ENCODE measurements around the gene CPTP.

CPTP gene

GRCh38 chr1:1342584-1343115 is 18.0 kb downstream of the CPTP start:
- Mint-ChIP-seq H3K4me3 (no peak overlapping the region), H3K27me3 (no peaks in the 10 kb centered on the region), H3K36me3 (no peaks in the 10 kb centered on the region), H3K9me3 (no peaks in the 10 kb centered on the region), H3K4me1 (peaks cover 13% of the 10 kb centered on the region), H3K27ac (no peak overlapping the region)

GRCh38 chr1:1343811-1344421 is 19.3 kb downstream of the CPTP start:
- Mint-ChIP-seq H3K9me3 (no peaks in the 10 kb centered on the region), H3K4me1 (peaks cover 16% of the 10 kb centered on the region), H3K27ac (no peak overlapping the region), H3K27me3 (no peaks in the 10 kb centered on the region), H3K36me3 (no peaks in the 10 kb centered on the region), H3K4me3 (no peak overlapping the region)

GRCh38 chr1:1344655-1345361 is 20.2 kb downstream of the CPTP start:
- Mint-ChIP-seq H3K27me3 (no peaks in the 10 kb centered on the region), H3K27ac (no peak overlapping the region), H3K36me3 (no peaks in the 10 kb centered on the region), H3K4me3 (no peak overlapping the region), H3K9me3 (no peaks in the 10 kb centered on the region), H3K4me1 (peaks cover 16% of the 10 kb centered on the region)

- H3K4me3 Mint-ChIP-seq = no peak overlapping the region
- H3K27ac Mint-ChIP-seq = no peak overlapping the region
- H3K27me3 Mint-ChIP-seq = no peaks in the 10 kb centered on the region
- no peaks in the 10 kb centered on the region for H3K36me3 Mint-ChIP-seq
- peaks cover 16% of the 10 kb centered on the region for H3K4me1 Mint-ChIP-seq
- H3K9me3 Mint-ChIP-seq = no peaks in the 10 kb centered on the region
Measured at GRCh38 chr1:1345384-1345783, 20.8 kb downstream of the CPTP start.

GRCh38 chr1:1345860-1346500 is 21.4 kb downstream of the CPTP start:
- Mint-ChIP-seq H3K27me3 (no peaks in the 10 kb centered on the region), H3K27ac (no peak overlapping the region), H3K9me3 (no peaks in the 10 kb centered on the region), H3K36me3 (no peaks in the 10 kb centered on the region), H3K4me1 (peaks cover 16% of the 10 kb centered on the region), H3K4me3 (no peak overlapping the region)

GRCh38 chr1:1346501-1346890 is 21.9 kb downstream of the CPTP start:
- Mint-ChIP-seq H3K4me3 (peak overlapping the region; percentile 78), H3K36me3 (no peaks in the 10 kb centered on the region), H3K27ac (no peak overlapping the region), H3K4me1 (peaks cover 16% of the 10 kb centered on the region), H3K27me3 (no peaks in the 10 kb centered on the region), H3K9me3 (no peaks in the 10 kb centered on the region)

- Mint-ChIP-seq H3K4me3 (peak overlapping the region; percentile 78), H3K9me3 (no peaks in the 10 kb centered on the region), H3K36me3 (no peaks in the 10 kb centered on the region), H3K27me3 (no peaks in the 10 kb centered on the region), H3K27ac (no peak overlapping the region), H3K4me1 (peaks cover 16% of the 10 kb centered on the region)
Measured at GRCh38 chr1:1347026-1347595, 22.5 kb downstream of the CPTP start.

- Mint-ChIP-seq H3K27ac (no peak overlapping the region), H3K4me1 (peaks cover 23% of the 10 kb centered on the region), H3K27me3 (peaks cover 3% of the 10 kb centered on the region)
Measured at GRCh38 chr1:1347663-1348419, 23.2 kb downstream of the CPTP start.

GRCh38 chr1:1348420-1349255 is 24.0 kb downstream of the CPTP start:
- H3K4me1 Mint-ChIP-seq = peaks cover 26% of the 10 kb centered on the region
- H3K4me3 Mint-ChIP-seq = peak overlapping the region; percentile 78
- peak overlapping the region; percentile 70 for H3K27ac Mint-ChIP-seq
- no peaks in the 10 kb centered on the region for H3K36me3 Mint-ChIP-seq
- no peaks in the 10 kb centered on the region for H3K9me3 Mint-ChIP-seq
- peaks cover 3% of the 10 kb centered on the region for H3K27me3 Mint-ChIP-seq

More at GRCh38 chr1:1347663-1348419, 23.2 kb downstream of the CPTP start:
- H3K36me3 Mint-ChIP-seq = no peaks in the 10 kb centered on the region
- H3K9me3 Mint-ChIP-seq = no peaks in the 10 kb centered on the region
- H3K4me3 Mint-ChIP-seq = peak overlapping the region; percentile 78

- no peaks in the 10 kb centered on the region for H3K36me3 Mint-ChIP-seq
- peak within 1 kb of the TSS; percentile 70 for H3K27ac Mint-ChIP-seq
- H3K27me3 Mint-ChIP-seq = peaks cover 3% of the 10 kb centered on the region
- peaks cover 29% of the 10 kb centered on the region for H3K4me1 Mint-ChIP-seq
- peak within 1 kb of the TSS; percentile 78 for H3K4me3 Mint-ChIP-seq
- no peaks in the 10 kb centered on the region for H3K9me3 Mint-ChIP-seq
Measured at GRCh38 chr1:1349256-1350012, 24.8 kb downstream of the CPTP start, which contains the start of gene DVL1. TSS of gene DVL1 (minus strand) at chr1:1349418. CDS start at chr1:1349065, 353 bp downstream.

GRCh38 chr1:1351511-1352427 is 27.2 kb downstream of the CPTP start:
- Mint-ChIP-seq H3K27me3 (peaks cover 3% of the 10 kb centered on the region), H3K27ac (peak overlapping the region; percentile 52), H3K4me1 (peaks cover 25% of the 10 kb centered on the region), H3K9me3 (no peaks in the 10 kb centered on the region), H3K4me3 (peak overlapping the region; percentile 64), H3K36me3 (no peaks in the 10 kb centered on the region)

- no peaks in the 10 kb centered on the region for H3K9me3 Mint-ChIP-seq
- peak overlapping the region; percentile 52 for H3K27ac Mint-ChIP-seq
- H3K36me3 Mint-ChIP-seq = no peaks in the 10 kb centered on the region
- peaks cover 14% of the 10 kb centered on the region for H3K4me1 Mint-ChIP-seq
- H3K4me3 Mint-ChIP-seq = peak overlapping the region; percentile 64
- peaks cover 6% of the 10 kb centered on the region for H3K27me3 Mint-ChIP-seq
Measured at GRCh38 chr1:1352786-1353388, 28.3 kb downstream of the CPTP start.
